Neural crest cell (in vitro differentiated cells): ENCODE data around the gene KRT76. TPM values are rescaled to one million over a fixed set of nuclear protein-coding genes. Genes with fewer than 3 reads are reported as not detected.

Experiments used
- DNase-seq: peaks from one replicate; pipeline ENCODE4 v3.0.0; 2021; ENCODE audit warnings: low read depth, mixed read lengths, low spot score
- H3K27ac Mint-ChIP-seq: one replicate; pipeline ENCODE4 v1.8.0; 2021; ENCODE audit warnings: mild to moderate bottlenecking, mixed read lengths; ENCODE audit not compliant: unreplicated experiment
- H3K27me3 Mint-ChIP-seq: 2 replicates; pipeline ENCODE4 v1.8.0; 2021; ENCODE audit warnings: low read depth, mild to moderate bottlenecking, mixed read lengths
- H3K36me3 Mint-ChIP-seq: 2 replicates; pipeline ENCODE4 v1.8.0; 2021; ENCODE audit warnings: low read depth, mild to moderate bottlenecking, mixed read lengths
- H3K4me1 Mint-ChIP-seq: 2 replicates; pipeline ENCODE4 v1.8.0; 2021; ENCODE audit warnings: mixed read lengths
- H3K4me3 Mint-ChIP-seq: one replicate; pipeline ENCODE4 v1.8.0; 2021; ENCODE audit warnings: mild to moderate bottlenecking, mixed read lengths
- H3K9me3 Mint-ChIP-seq: 2 replicates; pipeline ENCODE4 v1.8.0; 2021; ENCODE audit warnings: mixed read lengths
- CTCF ChIP-seq: fragments of 200-600 bp; sonication (generic); conservative IDR thresholded peaks from 2 replicates; pipeline ENCODE4 v1.5.0; 2021; ENCODE audit warnings: antibody characterized with exemption, mild to moderate bottlenecking
- total RNA-seq: library from RNA; stranded (reverse); gene quantifications from 2 replicates; pipeline ENCODE4 v1.2.1, GENCODE V29; 2021

Gene KRT76
- total RNA-seq, 1 donor from 2014 or later: not detected

- Mint-ChIP-seq H3K9me3 (no peaks in the 10 kb centered on the region), H3K36me3 (no peaks in the 10 kb centered on the region), H3K4me1 (no peaks in the 10 kb centered on the region), H3K27me3 (no peaks in the 10 kb centered on the region), H3K4me3 (no peak overlapping the region), H3K27ac (no peak overlapping the region)
- no peak for TF ChIP-seq CTCF
- DNase-seq: no peak
Measured at GRCh38 chr12:52794479-52795331, 17.6 kb upstream of the KRT76 start.

GRCh38 chr12:52792185-52793029, 15.3 kb upstream of the KRT76 start:
- no peak for DNase-seq
- Mint-ChIP-seq H3K36me3 (no peaks in the 10 kb centered on the region), H3K27me3 (peaks cover 4% of the 10 kb centered on the region), H3K9me3 (no peaks in the 10 kb centered on the region), H3K4me1 (no peaks in the 10 kb centered on the region), H3K4me3 (no peak overlapping the region), H3K27ac (no peak overlapping the region)
- TF ChIP-seq CTCF: no peak

- no peak overlapping the region for H3K27ac Mint-ChIP-seq
- no peaks in the 10 kb centered on the region for H3K36me3 Mint-ChIP-seq
- H3K4me3 Mint-ChIP-seq: no peak overlapping the region
- DNase-seq: no peak
- no peak for TF ChIP-seq CTCF
- no peaks in the 10 kb centered on the region for H3K9me3 Mint-ChIP-seq
- H3K27me3 Mint-ChIP-seq: peaks cover 4% of the 10 kb centered on the region
- H3K4me1 Mint-ChIP-seq: no peaks in the 10 kb centered on the region
Measured at GRCh38 chr12:52791271-52792184, 14.4 kb upstream of the KRT76 start.

- Mint-ChIP-seq H3K4me1 (no peaks in the 10 kb centered on the region), H3K4me3 (no peak overlapping the region), H3K36me3 (no peaks in the 10 kb centered on the region), H3K27ac (no peak overlapping the region), H3K27me3 (peaks cover 6% of the 10 kb centered on the region), H3K9me3 (no peaks in the 10 kb centered on the region)
- TF ChIP-seq CTCF: no peak
- no peak for DNase-seq
Measured at GRCh38 chr12:52790427-52791270, 13.5 kb upstream of the KRT76 start.
